ENCODE data around the gene DHFR. TPM values are rescaled to one million over a fixed set of nuclear protein-coding genes. Genes with fewer than 3 reads are reported as not detected.

Gene DHFR
- total and polyA plus RNA-seq, 2 donors (not counting 1 experiment from before 2014, with no cell fraction given) = 8.5 to 12.6 TPM

DNA sequence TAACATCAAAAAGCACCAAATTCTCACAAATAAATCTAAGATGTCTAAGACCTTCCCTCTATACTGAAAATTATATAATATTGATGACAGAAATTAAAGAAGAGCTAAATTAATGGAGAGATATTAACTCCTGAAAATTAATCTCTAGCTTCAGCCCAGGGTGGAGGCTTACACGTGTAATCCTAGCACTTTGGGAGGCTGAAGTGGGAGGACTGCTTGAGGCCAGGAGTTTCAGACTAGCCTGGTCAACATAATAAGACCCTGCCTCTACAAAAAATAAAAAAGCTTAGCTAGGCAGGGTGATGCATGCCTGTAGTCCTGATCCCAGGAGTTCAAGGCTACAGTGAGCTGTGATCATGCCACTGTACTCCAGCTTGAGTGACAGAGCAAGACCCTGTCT, 45.1 kb downstream of the DHFR start:
- Mint-ChIP-seq H3K27ac (no peak overlapping the region), H3K9me3 (ENCODE audit: insufficient read depth) (peaks cover 10% of the 10 kb centered on the region), H3K27me3 (no peaks in the 10 kb centered on the region), H3K4me3 (no peak overlapping the region), H3K4me1 (peaks cover 2% of the 10 kb centered on the region)
- Histone ChIP-seq H3K4me2 (replicated peaks; ENCODE audit: low read depth, low read length, poor library complexity, severe bottlenecking) (no peak overlapping the region), H3K9ac (ENCODE audit: low read length) (no peak overlapping the region), H4K20me1 (ENCODE audit: control insufficient read depth, insufficient read depth, low read length, poor library complexity, severe bottlenecking) (no peaks in the 10 kb centered on the region), H3K27ac (ENCODE audit: low read length in 2 of 2) (no peak overlapping the region), H3K79me2 (ENCODE audit: control insufficient read depth, insufficient read depth, low read length) (no peaks in the 10 kb centered on the region), H3K36me3 (replicated peaks in 1 of 2; ENCODE audit: control extremely low read depth in 1 of 2, control insufficient read depth in 1 of 2, extremely low read depth in 1 of 2, insufficient read depth in 2 of 2, low read length in 1 of 2) (no peaks in the 10 kb centered on the region), H3K9me3 (ENCODE audit: control extremely low read depth in 1 of 3, control insufficient read depth in 2 of 3, insufficient read depth in 1 of 3, low read length in 2 of 3) (peaks cover 0 to 3% (median 0%) of the 10 kb centered on the region in 3 donors), H3K27me3 (replicated peaks in 1 of 4; ENCODE audit: control extremely low read depth in 1 of 4, control insufficient read depth in 3 of 4, insufficient read depth in 4 of 4, low read length in 3 of 4) (no peaks in the 10 kb centered on the region), H2AFZ (ENCODE audit: insufficient read depth, low read depth, low read length, poor library complexity, severe bottlenecking) (no peak overlapping the region), H3K4me1 (ENCODE audit: control insufficient read depth in 2 of 2, insufficient read depth in 2 of 2, low read length in 2 of 2) (no peaks in the 10 kb centered on the region), H3K4me3 (ENCODE audit: control extremely low read depth in 1 of 5, extremely low read depth in 1 of 5, insufficient read depth in 1 of 5, low read depth in 2 of 5, low read length in 4 of 5) (no peak overlapping the region)
- DNase-seq (no peak), ATAC-seq (ENCODE audit: low read depth) (no peak)
- POLR2A ChIA-PET = no interaction called here
- CTCF ChIA-PET = no interaction called here
- intact Hi-C loops (cut with micrococcal nuclease) = no loop called here
- WGBS (ENCODE audit: insufficient coverage) = 100% methylated on average over 1 of the region's 1 CpG
- no peak for TF ChIP-seq EZH2 (IDR thresholded peaks at IDR 0.05; ENCODE audit: borderline replicate concordance, insufficient read depth, low read depth, low read length, poor library complexity, severe bottlenecking)
- TF ChIP-seq CTCF (IDR thresholded peaks at IDR 0.05) = no peak

DNA sequence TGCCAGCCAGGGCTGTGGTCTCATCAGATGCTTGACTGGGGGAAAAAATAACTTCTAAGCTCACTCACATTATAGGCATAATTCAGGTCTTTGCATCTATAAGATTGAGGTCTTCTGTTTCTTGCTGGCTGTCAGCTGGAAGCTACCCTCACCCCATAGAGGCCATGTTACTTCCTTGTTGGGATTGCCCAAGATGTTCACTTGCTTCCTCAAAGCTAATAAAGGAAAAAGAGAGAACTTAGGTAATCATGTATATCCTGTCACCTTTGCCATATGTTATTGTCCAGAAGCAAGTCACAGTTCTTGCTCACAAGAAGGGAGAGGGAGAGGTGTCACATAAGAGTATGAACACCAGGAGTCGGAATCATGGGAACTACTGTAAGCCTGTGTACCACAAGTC, 46.1 kb downstream of the DHFR start:
- no peak for ATAC-seq (ENCODE audit: low read depth)

More for the DNA sequence above, 46.1 kb downstream of the DHFR start:
- no peak overlapping the region for H3K4me2 ChIP-seq (replicated peaks; ENCODE audit: low read depth, low read length, poor library complexity, severe bottlenecking)
- H3K27ac Mint-ChIP-seq = no peak overlapping the region
- CTCF ChIA-PET = no interaction called here
- no peaks in the 10 kb centered on the region for H3K4me1 ChIP-seq (ENCODE audit: control insufficient read depth in 2 of 2, insufficient read depth in 2 of 2, low read length in 2 of 2)
- no peaks in the 10 kb centered on the region for H3K27me3 ChIP-seq (replicated peaks in 1 of 4; ENCODE audit: control extremely low read depth in 1 of 4, control insufficient read depth in 3 of 4, insufficient read depth in 4 of 4, low read length in 3 of 4)
- no CpG with 5 or more reads among the region's 1 CpG for WGBS (ENCODE audit: insufficient coverage)
- peaks cover 10% of the 10 kb centered on the region for H3K9me3 Mint-ChIP-seq (ENCODE audit: insufficient read depth)
- H4K20me1 ChIP-seq (ENCODE audit: control insufficient read depth, insufficient read depth, low read length, poor library complexity, severe bottlenecking) = no peaks in the 10 kb centered on the region
- H3K9ac ChIP-seq (ENCODE audit: low read length) = no peak overlapping the region
- TF ChIP-seq CTCF (IDR thresholded peaks at IDR 0.05) (no peak), EZH2 (IDR thresholded peaks at IDR 0.05; ENCODE audit: borderline replicate concordance, insufficient read depth, low read depth, low read length, poor library complexity, severe bottlenecking) (no peak)
- H3K27me3 Mint-ChIP-seq = no peaks in the 10 kb centered on the region
- DNase-seq = no peak
- no peak overlapping the region for H3K4me3 Mint-ChIP-seq
- peaks cover 0 to 3% (median 0%) of the 10 kb centered on the region in 3 donors for H3K9me3 ChIP-seq (ENCODE audit: control extremely low read depth in 1 of 3, control insufficient read depth in 2 of 3, insufficient read depth in 1 of 3, low read length in 2 of 3)
- H3K79me2 ChIP-seq (ENCODE audit: control insufficient read depth, insufficient read depth, low read length) = no peaks in the 10 kb centered on the region
- intact Hi-C loops (cut with micrococcal nuclease) = no loop called here
- no peak overlapping the region for H2AFZ ChIP-seq (ENCODE audit: insufficient read depth, low read depth, low read length, poor library complexity, severe bottlenecking)
- no peak overlapping the region for H3K27ac ChIP-seq (ENCODE audit: low read length in 2 of 2)
- no peak overlapping the region for H3K4me3 ChIP-seq (ENCODE audit: control extremely low read depth in 1 of 5, extremely low read depth in 1 of 5, insufficient read depth in 1 of 5, low read depth in 2 of 5, low read length in 4 of 5)
- no peaks in the 10 kb centered on the region for H3K36me3 ChIP-seq (replicated peaks in 1 of 2; ENCODE audit: control extremely low read depth in 1 of 2, control insufficient read depth in 1 of 2, extremely low read depth in 1 of 2, insufficient read depth in 2 of 2, low read length in 1 of 2)
- POLR2A ChIA-PET = no interaction called here
- H3K4me1 Mint-ChIP-seq = peaks cover 2% of the 10 kb centered on the region

All from B cell (primary cell).